Cardiac fibroblast (primary cell): ENCODE results near the gene LGI4.

Experiments used
- DNase-seq, 2 donors: peaks; one replicate each; pipeline versions ENCODE4 v3.0.0 to v3.0.0-alpha.2; 2010; ENCODE audit warnings: low read depth in 2 of 2
- H3K4me3 ChIP-seq, 2 donors: replicated peaks in 1 of 2; 1 replicate in 1 of 2; 2 replicates in 1 of 2; pipeline ENCODE4 v1.5.1; 2011; ENCODE audit warnings: low read depth in 2 of 2, low read length in 2 of 2, mild to moderate bottlenecking in 2 of 2, moderate library complexity in 1 of 2
- CTCF ChIP-seq: IDR thresholded peaks from one replicate; pipeline ENCODE4 v1.5.1; 2011; ENCODE audit warnings: low read depth, mild to moderate bottlenecking, low read length, inconsistent platforms

The LGI4 gene

GRCh38 chr19:35167251-35168119 is 32.6 kb upstream of the LGI4 start:
- H3K4me3 ChIP-seq = no peak overlapping the region
- DNase-seq = no peak
- no peak for TF ChIP-seq CTCF

GRCh38 chr19:35166100-35167063 is 31.5 kb upstream of the LGI4 start:
- no peak overlapping the region for H3K4me3 ChIP-seq
- no peak for TF ChIP-seq CTCF
- DNase-seq = no peak

- no peak for DNase-seq
- TF ChIP-seq CTCF = no peak
- H3K4me3 ChIP-seq = no peak overlapping the region
Measured at GRCh38 chr19:35165200-35166058, 30.6 kb upstream of the LGI4 start.

GRCh38 chr19:35164418-35164817 is 29.6 kb upstream of the LGI4 start:
- no peak for DNase-seq
- no peak for TF ChIP-seq CTCF
- H3K4me3 ChIP-seq = no peak overlapping the region

- no peak overlapping the region for H3K4me3 ChIP-seq
- no peak for DNase-seq
- no peak for TF ChIP-seq CTCF
Measured at GRCh38 chr19:35162471-35163326, 27.8 kb upstream of the LGI4 start.
